Activated naive CD4-positive, alpha-beta T cell treated with anti-CD3 and anti-CD28 coated beads, Interleukin-2, amount 50 U/mL, for 16 hours (primary cell): ENCODE results near the gene KLHL21.

Experiments used
- DNase-seq: peaks from one replicate; pipeline ENCODE4 v3.0.0-alpha.2; 2020

Gene KLHL21

GRCh38 chr1:6599141-6599975, 3.3 kb downstream of the KLHL21 start:
- DNase-seq, result peak; percentile 69

- no peak for DNase-seq
These were observed 4.9 kb downstream of the KLHL21 start for GRCh38 chr1:6597777-6598131.

- no peak for DNase-seq
These were observed 5.5 kb downstream of the KLHL21 start for GRCh38 chr1:6596886-6597776.

GRCh38 chr1:6596351-6596750, 6.3 kb downstream of the KLHL21 start:
- DNase-seq, result no peak

- no peak for DNase-seq
These were observed 7.5 kb downstream of the KLHL21 start for GRCh38 chr1:6594977-6595740.

- DNase-seq, result no peak
These were observed 8.9 kb downstream of the KLHL21 start for GRCh38 chr1:6593810-6594209.

GRCh38 chr1:6592865-6593593, 9.6 kb downstream of the KLHL21 start:
- DNase-seq, result no peak

- no peak for DNase-seq
These were observed 10.2 kb downstream of the KLHL21 start for GRCh38 chr1:6592441-6592840.

GRCh38 chr1:6591644-6592043, 11.0 kb downstream of the KLHL21 start:
- DNase-seq, result no peak

- DNase-seq, result no peak
These were observed 11.4 kb downstream of the KLHL21 start for GRCh38 chr1:6591222-6591621.

GRCh38 chr1:6590046-6590445, 12.6 kb downstream of the KLHL21 start:
- DNase-seq, result no peak

GRCh38 chr1:6588893-6589520, 13.7 kb downstream of the KLHL21 start:
- no peak for DNase-seq

GRCh38 chr1:6588128-6588892, 14.4 kb downstream of the KLHL21 start:
- no peak for DNase-seq

GRCh38 chr1:6587261-6588005, 15.2 kb downstream of the KLHL21 start:
- no peak for DNase-seq

- no peak for DNase-seq
These were observed 16.3 kb downstream of the KLHL21 start for GRCh38 chr1:6586404-6586816.

- no peak for DNase-seq
These were observed 16.8 kb downstream of the KLHL21 start for GRCh38 chr1:6585841-6586240.

GRCh38 chr1:6585081-6585722, 17.5 kb downstream of the KLHL21 start:
- DNase-seq, result no peak

- no peak for DNase-seq
These were observed 18.3 kb downstream of the KLHL21 start for GRCh38 chr1:6584126-6585080.

GRCh38 chr1:6582370-6582769, 20.3 kb downstream of the KLHL21 start:
- DNase-seq, result no peak
